Left ventricle myocardium superior (tissue), 1 donor: ENCODE data around the gene TRPM6. TPM values are rescaled to one million over a fixed set of nuclear protein-coding genes. Genes with fewer than 3 reads are reported as not detected.
A peak's percentile ranks its signal among the peaks of the same experiment; 100 is the strongest.
"Not testable (repeated sequence)": the region's sequence is repeated elsewhere in the genome, so short reads cannot be mapped to it uniquely, and the experiment has no call there.

ENCODE experiments used
- ATAC-seq: fragments of 200-7000 bp; cut with Tn5 transposase; one replicate; pipeline ENCODE4 v1.9.1; 2020; ENCODE audit warnings: mild to moderate bottlenecking, moderate library complexity
- DNase-seq: peaks from one replicate; pipeline ENCODE4 v3.0.0-alpha.2; 2020
- intact Hi-C: fragments of 100-400 bp; cut with micrococcal nuclease; formaldehyde crosslinking; loops from one replicate; pipeline ENCODE4 v1.11.0; 2022
- total RNA-seq: library from RNA; stranded (reverse); fragmentation: NEBNext Ultra II Directional; extraction: Animal tissue kit (Norgen Biotek cat#: 25700); gene quantifications from one replicate; pipeline ENCODE4 v1.2.1, GENCODE V29; 2021
- donor health status: DM: no; HTN: yes; CAD: no; lungs with severe emphysema.

Gene TRPM6
- total RNA-seq, 1 donor from 2014 or later: 0.32 TPM

- DNase-seq (no peak), ATAC-seq (no peak)
- intact Hi-C loops: no loop called here
These were observed 27.9 kb downstream of the TRPM6 start for GRCh38 chr9:74859786-74860185.

DNA sequence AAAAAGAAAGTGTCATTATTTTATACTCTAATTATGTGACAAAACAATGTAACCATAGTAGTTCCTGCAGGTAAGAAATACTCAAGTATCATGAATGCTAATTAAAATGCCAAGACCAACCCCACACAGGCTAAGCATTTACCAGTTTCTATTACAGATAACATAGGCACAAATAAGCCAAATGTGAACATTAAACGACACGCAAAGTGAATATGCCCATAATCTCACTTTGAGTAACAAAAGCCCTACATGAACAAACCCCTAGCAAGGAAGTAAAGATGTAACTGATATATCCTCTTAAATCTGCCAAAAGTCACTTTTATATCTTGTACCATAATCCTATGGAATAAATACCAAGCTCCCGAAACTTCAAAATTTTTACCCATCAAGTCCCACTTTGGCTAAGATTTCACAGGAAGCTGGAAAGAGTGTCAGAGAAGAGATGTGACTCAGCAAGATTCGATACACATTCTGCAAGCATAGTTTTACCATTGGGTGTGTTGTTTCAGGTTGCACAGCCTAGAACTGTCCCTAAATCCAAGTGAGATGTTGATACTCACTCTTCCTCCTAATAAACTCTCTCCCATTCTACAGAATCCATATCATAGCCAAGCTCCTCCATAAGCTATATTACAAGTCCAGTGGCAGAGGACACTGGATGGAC, 28.8 kb downstream of the TRPM6 start:
- intact Hi-C loops: no loop called here
- DNase-seq: no peak
- no peak for ATAC-seq

DNA sequence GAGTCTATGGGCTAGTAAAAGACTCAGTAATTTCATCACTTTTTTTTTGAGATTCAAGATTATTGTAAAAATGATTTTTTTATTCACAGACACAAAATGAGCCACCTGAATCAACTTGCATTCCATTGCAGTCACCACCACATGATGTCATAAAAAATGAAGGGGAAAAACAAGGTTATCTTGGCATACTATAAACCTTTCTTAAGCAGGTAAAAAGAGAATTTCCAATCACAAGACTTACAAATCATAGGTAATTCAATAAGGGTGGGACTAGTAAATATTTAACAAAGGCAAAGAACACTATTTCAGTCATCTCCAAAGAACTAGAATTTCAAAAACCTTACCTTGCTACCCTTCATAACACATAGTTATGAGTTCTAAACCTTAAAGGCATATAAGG, 30.7 kb downstream of the TRPM6 start:
- intact Hi-C loops: no loop called here

DNA sequence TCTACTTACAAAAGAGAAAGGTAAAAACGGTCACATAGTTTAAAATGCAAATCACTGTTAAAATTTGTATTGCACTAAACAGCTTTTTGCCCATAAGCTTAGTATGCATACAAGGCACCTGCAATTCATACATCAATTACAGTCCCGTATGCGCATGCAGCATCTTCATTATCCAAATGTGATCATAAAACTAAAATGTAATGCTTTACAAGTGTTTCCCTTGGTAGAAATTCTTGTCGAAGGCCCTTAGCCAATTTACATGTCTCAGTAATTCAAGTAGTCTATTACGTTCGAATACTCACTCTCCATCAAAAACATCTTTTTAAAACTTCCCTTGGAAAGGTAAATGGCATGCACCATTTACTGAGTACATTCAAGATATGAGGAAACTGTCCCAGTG, 32.6 kb downstream of the TRPM6 start:
- DNase-seq (no peak), ATAC-seq (no peak)
- intact Hi-C loops: no loop called here

More for the DNA sequence above, 30.7 kb downstream of the TRPM6 start:
- DNase-seq: no peak
- no peak for ATAC-seq

GRCh38 chr9:74853024-74853423, 34.7 kb downstream of the TRPM6 start:
- ATAC-seq, DNase-seq, intact Hi-C loops: not testable (repeated sequence)

- ATAC-seq (no peak), DNase-seq (no peak)
- intact Hi-C loops: no loop called here
These were observed 39.6 kb downstream of the TRPM6 start for GRCh38 chr9:74848153-74848525.

DNA sequence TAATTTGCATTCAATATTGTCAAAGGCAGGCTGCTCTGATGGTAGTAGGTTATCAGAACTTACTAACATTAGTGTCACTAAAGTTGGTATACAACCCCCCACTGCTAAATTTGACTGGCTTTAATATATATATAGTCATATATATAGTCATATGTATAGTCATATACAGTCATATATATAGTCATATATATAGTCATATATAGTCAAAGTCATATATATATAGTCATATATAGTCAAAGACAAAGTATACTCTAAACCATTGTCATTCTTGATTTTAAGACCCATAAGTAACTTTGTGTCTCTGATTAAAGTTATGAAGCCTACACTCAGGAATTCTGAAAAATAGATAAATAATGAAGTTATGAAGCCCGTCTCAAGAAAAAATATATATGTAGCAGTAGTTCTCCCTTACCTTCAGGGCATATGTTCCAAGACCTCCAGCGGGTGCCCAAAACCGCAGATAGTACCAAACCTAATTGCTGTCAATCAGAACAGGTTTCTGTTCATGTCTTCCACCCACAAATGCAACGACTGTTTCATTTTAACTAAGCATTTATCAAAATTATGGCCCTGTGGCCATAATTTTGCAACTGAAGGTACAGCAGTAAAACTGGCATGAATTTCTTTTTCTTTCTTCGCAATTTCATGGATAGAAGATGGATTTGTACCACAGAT, 40.1 kb downstream of the TRPM6 start:
- DNase-seq (no peak), ATAC-seq (no peak)
- intact Hi-C loops: no loop called here

DNA sequence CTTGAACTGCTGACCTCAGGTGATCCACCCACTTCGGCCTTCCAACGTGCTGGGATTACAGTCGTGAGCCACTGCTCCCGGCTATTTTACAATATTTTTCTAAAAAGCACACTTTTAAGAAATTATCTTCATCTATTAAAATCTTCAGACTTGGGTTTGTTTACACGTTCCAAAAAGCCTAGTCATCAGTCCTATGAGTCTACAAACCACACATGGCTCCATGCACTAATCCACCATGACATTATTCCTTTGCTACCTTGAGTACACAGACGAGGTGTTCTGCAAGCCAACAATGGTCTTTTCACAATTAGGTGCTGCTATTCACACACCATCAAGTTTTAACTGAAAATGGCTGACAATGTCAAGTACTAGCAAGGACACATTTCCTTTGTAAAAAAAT, 41.0 kb downstream of the TRPM6 start:
- intact Hi-C loops: no loop called here
- no peak for ATAC-seq
- DNase-seq: no peak

- no peak for DNase-seq
- intact Hi-C loops: no loop called here
- ATAC-seq: no peak
These were observed 49.4 kb downstream of the TRPM6 start for GRCh38 chr9:74838351-74838750.

GRCh38 chr9:74824654-74825053, 63.1 kb downstream of the TRPM6 start:
- ATAC-seq (peak; percentile 68), DNase-seq (no peak)
- intact Hi-C loops: no loop called here

- intact Hi-C loops: no loop called here
- DNase-seq: no peak
- ATAC-seq: no peak
These were observed 66.1 kb downstream of the TRPM6 start for GRCh38 chr9:74821636-74822035.

- ATAC-seq (no peak), DNase-seq (no peak)
- intact Hi-C loops: no loop called here
These were observed 69.9 kb downstream of the TRPM6 start for GRCh38 chr9:74817816-74818215.

DNA sequence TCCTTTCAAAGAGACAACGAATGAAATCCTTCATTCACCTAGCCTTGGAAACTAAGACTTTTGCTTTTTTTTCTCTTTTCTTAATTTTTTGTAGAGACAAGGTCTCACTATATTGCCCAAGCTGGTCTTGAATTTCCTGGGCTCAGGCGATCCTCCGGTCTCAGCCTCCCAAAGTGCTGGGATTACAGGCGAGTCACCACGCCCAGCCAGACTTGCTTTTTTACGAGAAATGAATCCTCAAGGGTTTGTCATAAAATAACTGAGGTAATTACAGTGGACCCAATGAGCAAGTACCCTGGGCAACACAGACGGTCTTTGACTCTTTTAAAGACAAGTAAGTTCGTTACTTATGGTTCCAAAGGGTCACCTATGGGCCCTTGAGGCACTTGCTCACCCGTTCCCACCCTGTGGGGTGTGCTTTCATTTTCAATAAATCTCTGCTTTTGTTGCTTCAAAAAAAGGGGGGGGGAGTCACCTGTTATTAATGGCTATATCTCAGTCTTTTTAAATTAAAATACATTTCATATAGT, 70.4 kb downstream of the TRPM6 start:
- intact Hi-C loops: no loop called here
- no peak for ATAC-seq
- DNase-seq: no peak

GRCh38 chr9:74810200-74810599, 77.5 kb downstream of the TRPM6 start:
- intact Hi-C loops: no loop called here
- DNase-seq (no peak), ATAC-seq (no peak)

DNA sequence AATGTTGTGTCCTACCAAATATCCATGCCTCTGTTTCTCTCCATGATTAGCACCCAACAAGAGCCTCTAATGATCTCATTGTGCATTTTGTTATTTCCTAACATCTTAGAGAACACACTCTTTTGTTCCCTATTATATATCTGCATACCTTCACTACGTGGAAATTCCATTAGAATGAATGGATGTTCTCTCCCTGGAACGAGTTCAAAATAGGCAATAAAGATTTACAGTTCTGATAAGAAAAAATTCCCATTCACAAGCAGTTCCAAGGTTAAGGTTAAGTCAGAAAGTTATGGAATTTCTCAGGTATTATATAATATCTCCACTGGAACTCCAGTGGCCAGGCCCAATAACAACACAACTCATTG, 83.7 kb downstream of the TRPM6 start:
- intact Hi-C loops: no loop called here
- DNase-seq (no peak), ATAC-seq (no peak)

GRCh38 chr9:74803376-74804017, 84.2 kb downstream of the TRPM6 start:
- intact Hi-C loops: no loop called here
- DNase-seq (no peak), ATAC-seq (no peak)

DNA sequence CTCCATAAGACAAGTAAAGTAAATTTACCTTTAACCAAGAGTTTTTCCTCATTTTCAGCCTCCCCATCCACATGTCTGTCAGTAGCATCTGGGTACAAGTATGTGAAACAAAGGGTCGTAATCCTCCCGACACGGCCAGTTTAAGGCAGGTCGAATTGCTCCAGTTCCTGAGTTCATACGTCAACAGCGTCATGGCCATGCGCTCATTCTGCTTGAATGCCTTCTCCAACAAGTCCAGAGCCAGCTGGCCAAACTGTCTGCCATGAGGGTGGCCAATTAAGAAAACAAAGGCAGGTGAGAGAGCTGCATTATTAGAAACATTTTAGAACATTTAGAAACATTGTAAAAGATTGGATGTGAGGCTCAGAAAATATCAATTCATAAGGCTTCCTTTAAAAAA, 87.5 kb downstream of the TRPM6 start:
- intact Hi-C loops: no loop called here
- ATAC-seq: no peak
- no peak for DNase-seq

DNA sequence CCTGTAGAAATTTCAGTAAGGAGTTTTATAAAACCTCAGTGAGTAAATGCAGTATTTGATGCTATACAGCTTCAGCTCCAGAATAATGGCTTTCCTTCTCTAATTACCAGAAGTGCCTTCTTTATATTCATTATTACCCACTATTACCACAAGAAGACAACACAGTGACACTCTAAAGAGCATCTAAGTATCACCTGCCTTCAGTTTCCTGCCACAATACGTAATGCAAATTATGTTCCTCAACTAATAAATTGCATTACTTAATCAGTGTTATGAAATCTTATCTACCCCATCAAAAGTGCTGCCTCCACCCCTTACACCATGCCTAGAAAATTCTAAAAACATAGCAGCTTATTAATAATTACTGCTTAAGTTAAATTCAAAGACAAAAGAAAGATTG, 91.9 kb downstream of the TRPM6 start:
- DNase-seq: no peak
- no peak for ATAC-seq
- intact Hi-C loops: no loop called here

- DNase-seq: no peak
- no peak for ATAC-seq
- intact Hi-C loops: no loop called here
These were observed 92.6 kb downstream of the TRPM6 start for GRCh38 chr9:74795081-74795480.

- DNase-seq (no peak), ATAC-seq (no peak)
- intact Hi-C loops: no loop called here
These were observed 103.2 kb downstream of the TRPM6 start for GRCh38 chr9:74784506-74784905.

- ATAC-seq (no peak), DNase-seq (no peak)
- intact Hi-C loops: no loop called here
These were observed 104.3 kb downstream of the TRPM6 start for GRCh38 chr9:74783408-74783807.
